HepG2 (cell line): ENCODE results near the gene CYB5D1. TPM values are rescaled to one million over a fixed set of nuclear protein-coding genes. Genes with fewer than 3 reads are reported as not detected.

ENCODE experiments used
- AGO1 ChIP-seq: fragments of 200-400 bp; formaldehyde crosslinking; IDR thresholded peaks from 2 replicates; pipeline ENCODE4 v1.6.1; 2017; ENCODE audit warnings: mild to moderate bottlenecking, low read depth, low read length, moderate library complexity; ENCODE audit not compliant: poor library complexity, severe bottlenecking
- ATF1 ChIP-seq: IDR thresholded peaks from 2 replicates; pipeline ENCODE4 v1.6.1; 2016; ENCODE audit warnings: mild to moderate bottlenecking, control low read depth
- BCLAF1 ChIP-seq: fragments of 450-650 bp; IDR thresholded peaks from 2 replicates; pipeline ENCODE4 v1.6.1; 2017; ENCODE audit warnings: mild to moderate bottlenecking
- CEBPB ChIP-seq: IDR thresholded peaks from 2 replicates; pipeline ENCODE4 v1.6.1; 2011; ENCODE audit warnings: low read depth, low read length, improper control_type of control experiment, borderline replicate concordance
- FOXO1 ChIP-seq: sonication (generic); formaldehyde crosslinking; IDR thresholded peaks from 2 replicates; pipeline ENCODE4 v1.4.0; 2020; ENCODE audit warnings: missing genetic modification reagents
- GPN1 ChIP-seq: sonication (generic); formaldehyde crosslinking; IDR thresholded peaks from 2 replicates; pipeline ENCODE4 v1.5.1; 2020; ENCODE audit warnings: missing genetic modification reagents, borderline replicate concordance
- KMT2B ChIP-seq: IDR thresholded peaks from 2 replicates; pipeline ENCODE4 v1.6.1; 2016; ENCODE audit warnings: missing genetic modification reagents, missing compliant biosample characterization
- NCOA5 ChIP-seq: sonication (generic); formaldehyde crosslinking; IDR thresholded peaks from 2 replicates; pipeline ENCODE4 v1.4.0; 2020; ENCODE audit warnings: missing genetic modification reagents
- SMYD3 ChIP-seq: sonication (generic); formaldehyde crosslinking; IDR thresholded peaks from 2 replicates; pipeline ENCODE4 v1.8.1; 2023; ENCODE audit warnings: mild to moderate bottlenecking, missing genetic modification reagents
- TEAD2 ChIP-seq: sonication (generic); formaldehyde crosslinking; IDR thresholded peaks from 2 replicates; pipeline ENCODE4 v1.9.0; 2021; ENCODE audit warnings: missing genetic modification reagents
- TFDP1 ChIP-seq: IDR thresholded peaks from 2 replicates; pipeline ENCODE4 v1.6.1; 2016; ENCODE audit warnings: missing compliant biosample characterization, missing genetic modification reagents, borderline replicate concordance
- U2AF1 ChIP-seq: fragments of 200-400 bp; formaldehyde crosslinking; optimal IDR thresholded peaks from 2 replicates; pipeline ENCODE3; 2017; ENCODE audit warnings: mild to moderate bottlenecking, low read depth, low read length
- ZBTB14 ChIP-seq: sonication (generic); formaldehyde crosslinking; IDR thresholded peaks from 2 replicates; pipeline ENCODE4 v1.4.0; 2020; ENCODE audit warnings: missing genetic modification reagents
- ZNF260 ChIP-seq: sonication (generic); formaldehyde crosslinking; IDR thresholded peaks from 2 replicates; pipeline ENCODE4 v1.4.0; 2020; ENCODE audit warnings: missing genetic modification reagents, low read depth, mild to moderate bottlenecking, borderline replicate concordance
- ZNF3 ChIP-seq: IDR thresholded peaks from 2 replicates; pipeline ENCODE4 v1.7.0; 2017; ENCODE audit warnings: inconsistent platforms
- ZNF460 ChIP-seq: sonication (generic); formaldehyde crosslinking; IDR thresholded peaks from 2 replicates; pipeline ENCODE4 v1.5.1; 2020; ENCODE audit warnings: missing genetic modification reagents, mild to moderate bottlenecking, borderline replicate concordance
- ZNF746 ChIP-seq: sonication (generic); formaldehyde crosslinking; IDR thresholded peaks from 2 replicates; pipeline ENCODE4 v1.8.0; 2022; ENCODE audit warnings: mild to moderate bottlenecking, missing genetic modification reagents
- polyA plus RNA-seq, 8 experiments: library from polyadenylated mRNA; depleted of rRNA in 3 of 8; stranded (reverse) in 7 of 8; unstranded in 1 of 8; fragments of >200 nt; fragmentation: Illumina TruSeq in 4 of 8; extraction: Trizol in 4 of 8; gene quantifications; 2 replicates each; pipeline versions ENCODE4 v1.2.1 to v1.2.3, GENCODE V29; 2011 to 2016; ENCODE audit warnings: low read depth in 4 of 8, missing spikeins in 1 of 8, mixed read lengths in 1 of 8; ENCODE audit not compliant: insufficient read depth in 1 of 8
- total RNA-seq, 5 experiments: library from RNA; depleted of rRNA; stranded (reverse); fragments of >200 nt; fragmentation: Illumina TruSeq; extraction: Trizol; gene quantifications; 2 replicates each; pipeline ENCODE4 v1.2.3, GENCODE V29; 2016; ENCODE audit warnings: low read depth in 1 of 5
- TF ChIP-seq, protein P1 (sequence below): sonication (generic); formaldehyde crosslinking; IDR thresholded peaks from 2 replicates; pipeline ENCODE4 v1.5.1; 2020; ENCODE audit warnings: missing genetic modification reagents, mild to moderate bottlenecking, borderline replicate concordance
- TF ChIP-seq, protein P2 (sequence below): sonication (generic); formaldehyde crosslinking; IDR thresholded peaks from 2 replicates; pipeline ENCODE4 v1.4.0; 2020; ENCODE audit warnings: missing genetic modification reagents, mild to moderate bottlenecking, borderline replicate concordance

The CYB5D1 gene
- total and polyA plus RNA-seq, 2 of the 13 experiments (the other 11 are each of a cell fraction or from before 2014, with no cell fraction given) = 8.9 to 17.0 TPM

- TF ChIP-seq ZNF746 (CRISPR knock-in tag) (no peak), NCOA5 (CRISPR knock-in tag) (no peak), CEBPB (no peak), TEAD2 (CRISPR knock-in tag) (no peak), ZBTB14 (CRISPR knock-in tag) (no peak), FOXO1 (CRISPR knock-in tag) (peak; percentile 82), AGO1 (no peak), ZNF3 (CRISPR knock-in tag) (no peak), BCLAF1 (no peak), U2AF1 (no peak), ZNF460 (CRISPR knock-in tag) (no peak), GPN1 (no peak), ATF1 (CRISPR knock-in tag) (no peak), TFDP1 (CRISPR knock-in tag) (peak; percentile 24; the same call in 1 of the 2 replicates), KMT2B (CRISPR knock-in tag) (no peak), SMYD3 (CRISPR knock-in tag) (no peak), ZNF260 (CRISPR knock-in tag) (no peak)
- TF ChIP-seq, protein P1, sequence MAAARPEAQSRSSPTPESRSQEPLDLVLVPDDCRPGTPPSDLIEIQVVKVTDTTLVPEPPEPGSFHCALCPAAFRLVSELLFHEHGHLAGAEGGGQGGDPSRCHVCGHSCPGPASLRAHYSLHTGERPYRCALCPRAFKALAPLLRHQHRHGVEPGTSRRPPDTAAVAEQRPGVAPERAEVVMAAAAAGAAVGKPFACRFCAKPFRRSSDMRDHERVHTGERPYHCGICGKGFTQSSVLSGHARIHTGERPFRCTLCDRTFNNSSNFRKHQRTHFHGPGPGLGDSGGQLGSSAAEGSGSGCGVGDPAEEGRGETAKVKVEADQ (CRISPR knock-in tag) = 0 out of 2 replicates have a peak, but pooled peaks have one; percentile 22
- TF ChIP-seq, protein P2, sequence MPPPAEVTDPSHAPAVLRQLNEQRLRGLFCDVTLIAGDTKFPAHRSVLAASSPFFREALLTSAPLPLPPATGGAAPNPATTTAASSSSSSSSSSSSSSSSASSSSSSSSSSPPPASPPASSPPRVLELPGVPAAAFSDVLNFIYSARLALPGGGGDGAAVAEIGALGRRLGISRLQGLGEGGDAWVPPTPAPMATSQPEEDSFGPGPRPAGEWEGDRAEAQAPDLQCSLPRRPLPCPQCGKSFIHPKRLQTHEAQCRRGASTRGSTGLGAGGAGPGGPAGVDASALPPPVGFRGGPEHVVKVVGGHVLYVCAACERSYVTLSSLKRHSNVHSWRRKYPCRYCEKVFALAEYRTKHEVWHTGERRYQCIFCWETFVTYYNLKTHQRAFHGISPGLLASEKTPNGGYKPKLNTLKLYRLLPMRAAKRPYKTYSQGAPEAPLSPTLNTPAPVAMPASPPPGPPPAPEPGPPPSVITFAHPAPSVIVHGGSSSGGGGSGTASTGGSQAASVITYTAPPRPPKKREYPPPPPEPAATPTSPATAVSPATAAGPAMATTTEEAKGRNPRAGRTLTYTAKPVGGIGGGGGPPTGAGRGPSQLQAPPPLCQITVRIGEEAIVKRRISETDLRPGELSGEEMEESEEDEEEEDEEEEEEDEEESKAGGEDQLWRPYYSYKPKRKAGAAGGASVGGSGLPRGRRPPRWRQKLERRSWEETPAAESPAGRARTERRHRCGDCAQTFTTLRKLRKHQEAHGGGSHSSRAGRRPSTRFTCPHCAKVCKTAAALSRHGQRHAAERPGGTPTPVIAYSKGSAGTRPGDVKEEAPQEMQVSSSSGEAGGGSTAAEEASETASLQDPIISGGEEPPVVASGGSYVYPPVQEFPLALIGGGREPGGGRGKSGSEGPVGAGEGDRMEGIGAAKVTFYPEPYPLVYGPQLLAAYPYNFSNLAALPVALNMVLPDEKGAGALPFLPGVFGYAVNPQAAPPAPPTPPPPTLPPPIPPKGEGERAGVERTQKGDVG (CRISPR knock-in tag) = peak; percentile 74; the same call in 1 of the 2 replicates
Measured at GRCh38 chr17:7851438-7852261, 6.2 kb upstream of the CYB5D1 start (continued).
